ENCODE data around the gene DHRS4L2.
"Not testable (repeated sequence)": the region's sequence is repeated elsewhere in the genome, so short reads cannot be mapped to it uniquely, and the experiment has no call there.

- not testable (repeated sequence) for TF ChIP-seq ZFX (IDR thresholded peaks at IDR 0.05); CTCF (conservative IDR thresholded peaks at IDR 0.05)
Measured at GRCh38 chr14:24012726-24013273, 24.1 kb downstream of the DHRS4L2 start.
